Right lobe of liver (tissue), 4 donors: Measurements from ENCODE around the gene MAG.

Experiments
- POLR2A ChIP-seq: fragments of 450-650 bp; IDR thresholded peaks from one replicate; pipeline ENCODE4 v1.6.1; 2017; ENCODE audit warnings: antibody characterized with exemption, mild to moderate bottlenecking
- TF ChIP-seq, protein P1 (sequence below), 4 donors: fragments of 200-600 bp in 3 of 4; fragments of 450-650 bp in 1 of 4; IDR thresholded peaks; one replicate each; pipeline versions ENCODE4 v1.5.1 to v1.8.0; 2016 to 2022; ENCODE audit warnings: antibody characterized with exemption in 4 of 4, mild to moderate bottlenecking in 2 of 4
- donor health status: DM: no; HTN: no; CAD: no.
- donor health status: DM: no; HTN: no; CAD: no.
- donor health status: DM: no; HTN: yes; CAD: no.

DNA sequence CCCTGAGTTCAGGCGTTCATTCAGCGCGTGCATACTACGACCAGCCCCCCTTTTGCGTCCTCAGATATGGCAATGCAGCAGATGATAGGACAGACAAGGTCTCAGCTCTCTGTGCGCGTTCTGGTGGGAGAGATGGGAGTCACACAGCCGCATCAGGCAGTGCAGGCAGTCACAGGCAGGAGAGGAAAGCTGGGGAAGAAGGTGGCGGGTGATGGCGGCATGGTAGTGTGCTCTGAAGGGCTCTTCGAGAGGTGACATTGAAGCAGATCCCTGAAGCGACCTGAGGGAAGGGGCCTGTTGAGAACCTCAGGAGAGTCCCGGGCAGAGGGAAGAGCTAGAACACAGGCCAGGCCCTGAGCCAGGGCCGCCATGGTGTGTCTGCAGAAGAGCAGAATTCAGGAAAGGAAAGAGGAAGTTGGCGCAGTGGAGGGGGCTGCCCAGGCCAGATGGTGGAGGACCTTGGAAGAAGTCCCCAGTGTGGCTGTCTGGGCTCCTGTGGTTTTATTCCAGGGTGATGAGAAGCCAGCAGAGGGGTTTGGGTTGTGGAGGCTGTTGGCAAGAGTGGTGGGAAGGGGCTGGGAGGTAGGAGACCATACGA is 19.7 kb upstream of the MAG start:
- TF ChIP-seq, protein P1, sequence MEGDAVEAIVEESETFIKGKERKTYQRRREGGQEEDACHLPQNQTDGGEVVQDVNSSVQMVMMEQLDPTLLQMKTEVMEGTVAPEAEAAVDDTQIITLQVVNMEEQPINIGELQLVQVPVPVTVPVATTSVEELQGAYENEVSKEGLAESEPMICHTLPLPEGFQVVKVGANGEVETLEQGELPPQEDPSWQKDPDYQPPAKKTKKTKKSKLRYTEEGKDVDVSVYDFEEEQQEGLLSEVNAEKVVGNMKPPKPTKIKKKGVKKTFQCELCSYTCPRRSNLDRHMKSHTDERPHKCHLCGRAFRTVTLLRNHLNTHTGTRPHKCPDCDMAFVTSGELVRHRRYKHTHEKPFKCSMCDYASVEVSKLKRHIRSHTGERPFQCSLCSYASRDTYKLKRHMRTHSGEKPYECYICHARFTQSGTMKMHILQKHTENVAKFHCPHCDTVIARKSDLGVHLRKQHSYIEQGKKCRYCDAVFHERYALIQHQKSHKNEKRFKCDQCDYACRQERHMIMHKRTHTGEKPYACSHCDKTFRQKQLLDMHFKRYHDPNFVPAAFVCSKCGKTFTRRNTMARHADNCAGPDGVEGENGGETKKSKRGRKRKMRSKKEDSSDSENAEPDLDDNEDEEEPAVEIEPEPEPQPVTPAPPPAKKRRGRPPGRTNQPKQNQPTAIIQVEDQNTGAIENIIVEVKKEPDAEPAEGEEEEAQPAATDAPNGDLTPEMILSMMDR (IDR thresholded peaks at IDR 0.05): no peak
- TF ChIP-seq POLR2A: no peak
